AG09309 (cell line): ENCODE results near the gene NXPH1.
A peak's percentile ranks its signal among the peaks of the same experiment; 100 is the strongest.

Source experiments
- DNase-seq: peaks from one replicate; pipeline ENCODE4 v3.0.0-alpha.2; 2010; ENCODE audit warnings: low read depth
- H3K4me3 ChIP-seq: 2 replicates; pipeline ENCODE4 v1.5.1; 2011; ENCODE audit warnings: mild to moderate bottlenecking, low read depth, low read length, moderate library complexity; ENCODE audit not compliant: control insufficient read depth
- TF ChIP-seq, protein P1 (sequence below): IDR thresholded peaks from 2 replicates; pipeline ENCODE4 v1.5.1; 2011; ENCODE audit warnings: mild to moderate bottlenecking, low read depth, low read length, inconsistent platforms; ENCODE audit not compliant: insufficient read depth, control insufficient read depth; ENCODE audit errors: missing control alignments

Gene NXPH1

GRCh38 chr7:8435095-8435494 lies 1.7 kb downstream of the NXPH1 start:
- TF ChIP-seq, protein P1, sequence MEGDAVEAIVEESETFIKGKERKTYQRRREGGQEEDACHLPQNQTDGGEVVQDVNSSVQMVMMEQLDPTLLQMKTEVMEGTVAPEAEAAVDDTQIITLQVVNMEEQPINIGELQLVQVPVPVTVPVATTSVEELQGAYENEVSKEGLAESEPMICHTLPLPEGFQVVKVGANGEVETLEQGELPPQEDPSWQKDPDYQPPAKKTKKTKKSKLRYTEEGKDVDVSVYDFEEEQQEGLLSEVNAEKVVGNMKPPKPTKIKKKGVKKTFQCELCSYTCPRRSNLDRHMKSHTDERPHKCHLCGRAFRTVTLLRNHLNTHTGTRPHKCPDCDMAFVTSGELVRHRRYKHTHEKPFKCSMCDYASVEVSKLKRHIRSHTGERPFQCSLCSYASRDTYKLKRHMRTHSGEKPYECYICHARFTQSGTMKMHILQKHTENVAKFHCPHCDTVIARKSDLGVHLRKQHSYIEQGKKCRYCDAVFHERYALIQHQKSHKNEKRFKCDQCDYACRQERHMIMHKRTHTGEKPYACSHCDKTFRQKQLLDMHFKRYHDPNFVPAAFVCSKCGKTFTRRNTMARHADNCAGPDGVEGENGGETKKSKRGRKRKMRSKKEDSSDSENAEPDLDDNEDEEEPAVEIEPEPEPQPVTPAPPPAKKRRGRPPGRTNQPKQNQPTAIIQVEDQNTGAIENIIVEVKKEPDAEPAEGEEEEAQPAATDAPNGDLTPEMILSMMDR, result no peak
- no peak overlapping the region for H3K4me3 ChIP-seq
- no peak for DNase-seq

DNA sequence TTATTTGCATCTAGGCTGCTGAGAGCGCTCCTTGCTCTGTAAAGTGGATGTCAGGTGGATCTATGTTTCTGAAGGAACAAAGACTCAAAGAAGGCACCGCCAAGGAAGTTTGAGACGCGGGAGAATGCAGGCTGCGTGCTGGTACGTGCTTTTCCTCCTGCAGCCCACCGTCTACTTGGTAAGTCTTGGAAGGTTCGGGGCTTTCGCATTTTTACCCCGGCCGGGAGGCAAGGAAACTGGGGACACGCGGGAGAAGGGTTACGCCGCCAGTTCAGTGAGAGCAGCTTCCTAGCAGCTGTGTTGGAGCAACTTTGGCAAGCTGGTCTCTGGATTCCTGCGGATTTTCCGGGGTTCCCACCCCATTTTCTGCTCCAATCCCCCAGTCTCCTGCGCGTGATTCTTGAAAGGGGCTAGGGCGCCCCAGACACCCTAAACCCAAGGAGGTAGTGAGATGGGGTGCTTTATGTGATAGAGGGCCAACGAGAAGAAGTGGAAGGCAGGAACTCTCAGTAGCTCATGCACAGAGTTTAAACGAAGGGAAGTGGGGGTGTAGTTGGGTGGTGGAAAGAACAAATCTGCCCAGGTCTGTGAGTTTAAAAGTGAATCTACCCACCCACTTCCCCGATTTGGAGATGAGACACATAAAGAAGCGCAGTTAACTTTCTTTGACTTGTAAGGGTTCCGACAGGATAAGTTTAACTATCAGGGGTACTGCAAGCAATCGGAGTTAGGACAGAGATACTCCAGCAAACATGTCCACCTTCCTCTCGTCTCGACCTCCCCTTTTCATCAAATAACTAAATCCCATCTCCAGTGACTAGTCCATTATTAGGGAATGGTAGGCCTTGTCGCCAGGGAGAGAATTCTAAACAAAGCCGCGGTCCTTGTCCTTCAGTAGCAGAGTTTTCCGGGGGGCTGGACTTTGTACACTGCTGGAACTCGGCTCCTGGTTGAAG lies 2.5 kb downstream of the NXPH1 start:
- DNase-seq, result no peak
- TF ChIP-seq, protein P1, result no peak
- H3K4me3 ChIP-seq, result no peak overlapping the region

DNA sequence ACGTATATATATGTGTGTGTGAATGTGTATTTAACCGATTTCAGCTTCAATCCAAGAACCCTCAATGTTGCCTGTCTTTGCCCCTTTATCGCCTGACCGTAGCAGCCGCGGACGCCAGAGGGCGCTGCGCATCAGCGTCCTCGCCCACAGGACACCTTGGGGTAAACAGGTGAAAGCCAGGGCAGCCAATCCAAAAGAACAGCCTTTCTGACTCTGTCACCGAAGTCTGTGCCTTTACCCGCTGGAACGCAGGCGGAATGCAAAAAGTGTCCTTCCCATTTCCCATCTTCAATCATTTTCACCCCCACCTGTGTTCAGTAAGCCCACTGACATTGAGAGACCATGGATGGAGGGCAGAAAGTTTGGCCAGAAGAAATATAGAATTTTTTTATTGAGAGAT lies 3.6 kb downstream of the NXPH1 start:
- no peak overlapping the region for H3K4me3 ChIP-seq
- no peak for DNase-seq
- TF ChIP-seq, protein P1, result peak; percentile 46

- TF ChIP-seq, protein P1, result no peak
- no peak for DNase-seq
- no peak overlapping the region for H3K4me3 ChIP-seq
Measured at GRCh38 chr7:8437606-8438005, 4.2 kb downstream of the NXPH1 start.

GRCh38 chr7:8440670-8441069 lies 7.3 kb downstream of the NXPH1 start:
- TF ChIP-seq, protein P1, result no peak
- H3K4me3 ChIP-seq, result no peak overlapping the region
- DNase-seq, result no peak

GRCh38 chr7:8441106-8441965 lies 7.9 kb downstream of the NXPH1 start:
- no peak for DNase-seq

More at GRCh38 chr7:8441106-8441965, 7.9 kb downstream of the NXPH1 start:
- TF ChIP-seq, protein P1, result no peak
- H3K4me3 ChIP-seq, result no peak overlapping the region
